Measurements from ENCODE around the gene ZBBX.

Gene ZBBX

GRCh38 chr3:167350245-167350862 lies 29.7 kb downstream of the ZBBX start:
- DNase-seq (ENCODE audit: low read depth): peak; percentile 3
- TF ChIP-seq CTCF (conservative IDR thresholded peaks at IDR 0.05; ENCODE audit: low read depth, low read length): peak; percentile 26
- H3K4me3 ChIP-seq (ENCODE audit: low read depth, low read length): no peak overlapping the region

GRCh38 chr3:167346171-167346570 lies 33.9 kb downstream of the ZBBX start:
- TF ChIP-seq CTCF (conservative IDR thresholded peaks at IDR 0.05; ENCODE audit: low read depth, low read length): no peak
- no peak for DNase-seq (ENCODE audit: low read depth)
- H3K4me3 ChIP-seq (ENCODE audit: low read depth, low read length): no peak overlapping the region

GRCh38 chr3:167330993-167331785 lies 48.9 kb downstream of the ZBBX start:
- TF ChIP-seq CTCF (conservative IDR thresholded peaks at IDR 0.05; ENCODE audit: low read depth, low read length): no peak
- no peak for DNase-seq (ENCODE audit: low read depth)
- no peak overlapping the region for H3K4me3 ChIP-seq (ENCODE audit: low read depth, low read length)

- H3K4me3 ChIP-seq (ENCODE audit: low read depth, low read length): no peak overlapping the region
- no peak for DNase-seq (ENCODE audit: low read depth)
- TF ChIP-seq CTCF (conservative IDR thresholded peaks at IDR 0.05; ENCODE audit: low read depth, low read length): no peak
Measured at GRCh38 chr3:167323572-167323971, 56.5 kb downstream of the ZBBX start.

GRCh38 chr3:167318996-167319615 lies 61.0 kb downstream of the ZBBX start:
- no peak for TF ChIP-seq CTCF (conservative IDR thresholded peaks at IDR 0.05; ENCODE audit: low read depth, low read length)
- no peak overlapping the region for H3K4me3 ChIP-seq (ENCODE audit: low read depth, low read length)
- no peak for DNase-seq (ENCODE audit: low read depth)

GRCh38 chr3:167318306-167318705 lies 61.8 kb downstream of the ZBBX start:
- no peak for DNase-seq (ENCODE audit: low read depth)
- no peak for TF ChIP-seq CTCF (conservative IDR thresholded peaks at IDR 0.05; ENCODE audit: low read depth, low read length)
- H3K4me3 ChIP-seq (ENCODE audit: low read depth, low read length): no peak overlapping the region

Data from choroid plexus epithelial cell (primary cell).